Heart left ventricle (tissue), 16 donors: Measurements from ENCODE around the gene DNAJA2. TPM values are rescaled to one million over a fixed set of nuclear protein-coding genes. Genes with fewer than 3 reads are reported as not detected.
A peak's percentile ranks its signal among the peaks of the same experiment; 100 is the strongest.

ENCODE experiments used
- ATAC-seq, 4 donors: fragments of 200-7000 bp; cut with Tn5 transposase; one replicate each; pipeline ENCODE4 v1.9.1; 2020 to 2022; ENCODE audit warnings: moderate library complexity in 4 of 4, mild to moderate bottlenecking in 3 of 4, moderate number of reproducible peaks in 1 of 4
- DNase-seq, 5 donors: peaks; one replicate each; pipeline ENCODE4 v3.0.0-alpha.2; 2020
- H3K27ac ChIP-seq, 12 donors: fragments of 200-600 bp; sonication (generic) in 4 of 12; one replicate each; pipeline versions ENCODE4 v1.5.0 to v1.8.0; 2016 to 2022; ENCODE audit warnings: mild to moderate bottlenecking in 2 of 12
- H3K27me3 ChIP-seq, 9 donors: fragments of 200-600 bp; sonication (generic) in 2 of 9; one replicate each; pipeline versions ENCODE4 v1.5.1 to v1.8.0; 2016 to 2022; ENCODE audit warnings: mild to moderate bottlenecking in 3 of 9
- H3K36me3 ChIP-seq, 9 donors: fragments of 200-600 bp; sonication (generic) in 2 of 9; one replicate each; pipeline versions ENCODE4 v1.5.0 to v1.8.0; 2018 to 2022; ENCODE audit warnings: mild to moderate bottlenecking in 2 of 9
- H3K4me1 ChIP-seq, 12 donors: fragments of 200-600 bp; sonication (generic) in 4 of 12; one replicate each; pipeline versions ENCODE4 v1.5.0 to v1.8.0; 2016 to 2022; ENCODE audit warnings: mild to moderate bottlenecking in 3 of 12
- H3K4me3 ChIP-seq, 12 donors: fragments of 200-600 bp; sonication (generic) in 4 of 12; one replicate each; pipeline versions ENCODE4 v1.5.0 to v1.8.0; 2017 to 2022; ENCODE audit warnings: mild to moderate bottlenecking in 9 of 12, moderate library complexity in 4 of 12
- H3K9me3 ChIP-seq, 12 donors: fragments of 200-600 bp; sonication (generic) in 4 of 12; one replicate each; pipeline versions ENCODE4 v1.5.0 to v1.8.0; 2016 to 2022; ENCODE audit warnings: mild to moderate bottlenecking in 1 of 12
- POLR2A ChIP-seq, 2 donors: fragments of 450-650 bp; IDR thresholded peaks; one replicate each; pipeline ENCODE4 v1.6.1; 2017; ENCODE audit warnings: antibody characterized with exemption in 2 of 2, mild to moderate bottlenecking in 2 of 2, moderate library complexity in 2 of 2
- whole genome bisulfite sequencing, 4 donors: extraction: QIAGEN DNeasy Blood & Tissue Kit in 2 of 4; methylation state at CpG; one replicate each; pipeline versions ENCODE4 v1.1.5 to v1.1.7; 2013 to 2018; 5-methylcytosine and 5-hydroxymethylcytosine counted together
- intact Hi-C, 10 donors: fragments of 100-400 bp; cut with DNase I; formaldehyde crosslinking; loops; one replicate each; pipeline versions ENCODE4 v1.11.1 to v1.14.2; 2022
- polyA plus RNA-seq, 2 donors: library from polyadenylated mRNA; stranded (reverse); fragments of 200-250 nt; gene quantifications; one replicate each; pipeline ENCODE4 v1.2.3, GENCODE V29; 2013
- total RNA-seq, 9 donors: library from RNA; depleted of rRNA in 2 of 9; stranded (reverse); fragments of >200 nt in 2 of 9; fragmentation: NEBNext Ultra II Directional in 3 of 9; extraction: Animal tissue kit (Norgen Biotek cat#: 25700) in 3 of 9; gene quantifications; one replicate each; pipeline versions ENCODE4 v1.1.0 to v1.2.4, GENCODE V29; 2016 to 2023
- TF ChIP-seq, protein P1 (sequence below), 12 donors: fragments of 200-600 bp; sonication (generic) in 4 of 12; IDR thresholded peaks; one replicate each; pipeline versions ENCODE4 v1.5.0 to v1.8.0; 2018 to 2022; ENCODE audit warnings: antibody characterized with exemption in 12 of 12, mild to moderate bottlenecking in 5 of 12
- donor health status: ischemic (EF 13 %, LVEDD 7.1; RV severe dilation, severe dysfunction).
- donor health status: healthy with polysubstance abuse.
- donor health status: DM: no; HTN: yes; CAD: no.
- donor health status: DM: no; HTN: no; CAD: no.
- donor health status: ischemic (EF 25% LVEDD 6.9; RV normal size, moderate dysfunction).
- donor health status: ischemic (EF 25% LVEDD 5.7; RV mildly dilated, moderate dysfunction).
- donor health status: healthy.
- donor health status: DM: yes; HTN: yes; CAD: no.
- donor health status: ischemic (EF 35%, LVEDD 5.7; RV mildly dilated, moderate dysfunction).
- donor health status: nonischemic (EF 11% LVEDD 7.7; RV severe dilation, severe dysfunction).
- donor health status: DM: yes; HTN: yes; CAD: no.
- donor health status: PGD.
- donor health status: ischemic (EF 29% LVEDD 5.4; RV normal size, mild dysfunction).
- donor health status: nonischemic (EF 23%, LVEDD 6.1; RV moderate dilation, normal function).

The DNAJA2 gene
- total and polyA plus RNA-seq, 11 donors: 46.5 to 92.6 (median 73.0) TPM

DNA sequence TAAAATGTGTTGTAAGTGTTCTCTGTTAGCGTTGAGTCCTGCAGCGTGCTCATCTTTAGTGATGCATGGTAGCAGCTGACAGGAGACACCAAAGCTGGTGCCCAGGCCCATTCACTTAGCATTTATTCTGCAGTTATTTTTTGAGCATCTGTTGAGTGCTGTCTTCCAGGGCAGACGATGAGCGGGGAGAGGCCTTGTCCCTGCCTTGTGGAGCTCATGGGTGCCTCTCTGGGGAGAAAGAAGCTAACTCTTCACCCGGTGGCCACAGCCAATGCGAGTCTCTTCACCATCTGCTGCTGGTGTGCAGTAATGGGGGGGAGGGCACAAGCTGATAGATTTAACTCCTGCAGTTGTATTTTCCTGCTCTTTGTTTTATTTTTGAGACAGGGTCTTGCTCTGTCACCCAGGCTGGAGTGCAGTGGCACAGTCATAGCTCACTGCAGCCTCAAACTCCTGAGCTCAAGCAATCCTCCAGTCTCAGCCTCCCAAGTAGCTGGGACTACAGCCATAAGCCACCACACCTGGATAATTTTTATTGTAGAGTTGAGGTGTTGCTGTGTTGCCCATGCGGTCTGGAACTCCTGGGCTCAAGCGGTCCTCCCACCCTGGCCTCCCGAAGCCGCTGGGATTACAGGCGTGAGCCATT lies 58.8 kb downstream of the DNAJA2 start:
- Histone ChIP-seq H3K27ac (no peak overlapping the region), H3K4me3 (no peak overlapping the region), H3K9me3 (no peaks in the 10 kb centered on the region), H3K4me1 (no peaks in the 10 kb centered on the region), H3K27me3 (no peaks in the 10 kb centered on the region), H3K36me3 (peaks cover 0 to 8% (median 0%) of the 10 kb centered on the region in 9 donors)
- WGBS, 4 donors: 91 to 93% (median 92%) methylated on average over 11 of the region's 11 CpGs
- intact Hi-C loops: loop anchor here in 1 of 10 donors (10.0 kb wide), 1 partner anchor 240 kb away; no protein-coding TSS in a partner anchor
- TF ChIP-seq, protein P1, sequence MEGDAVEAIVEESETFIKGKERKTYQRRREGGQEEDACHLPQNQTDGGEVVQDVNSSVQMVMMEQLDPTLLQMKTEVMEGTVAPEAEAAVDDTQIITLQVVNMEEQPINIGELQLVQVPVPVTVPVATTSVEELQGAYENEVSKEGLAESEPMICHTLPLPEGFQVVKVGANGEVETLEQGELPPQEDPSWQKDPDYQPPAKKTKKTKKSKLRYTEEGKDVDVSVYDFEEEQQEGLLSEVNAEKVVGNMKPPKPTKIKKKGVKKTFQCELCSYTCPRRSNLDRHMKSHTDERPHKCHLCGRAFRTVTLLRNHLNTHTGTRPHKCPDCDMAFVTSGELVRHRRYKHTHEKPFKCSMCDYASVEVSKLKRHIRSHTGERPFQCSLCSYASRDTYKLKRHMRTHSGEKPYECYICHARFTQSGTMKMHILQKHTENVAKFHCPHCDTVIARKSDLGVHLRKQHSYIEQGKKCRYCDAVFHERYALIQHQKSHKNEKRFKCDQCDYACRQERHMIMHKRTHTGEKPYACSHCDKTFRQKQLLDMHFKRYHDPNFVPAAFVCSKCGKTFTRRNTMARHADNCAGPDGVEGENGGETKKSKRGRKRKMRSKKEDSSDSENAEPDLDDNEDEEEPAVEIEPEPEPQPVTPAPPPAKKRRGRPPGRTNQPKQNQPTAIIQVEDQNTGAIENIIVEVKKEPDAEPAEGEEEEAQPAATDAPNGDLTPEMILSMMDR (IDR thresholded peaks at IDR 0.05): no peak
- no peak for TF ChIP-seq POLR2A (IDR thresholded peaks at IDR 0.05)
- ATAC-seq: no peak
- DNase-seq: no peak

DNA sequence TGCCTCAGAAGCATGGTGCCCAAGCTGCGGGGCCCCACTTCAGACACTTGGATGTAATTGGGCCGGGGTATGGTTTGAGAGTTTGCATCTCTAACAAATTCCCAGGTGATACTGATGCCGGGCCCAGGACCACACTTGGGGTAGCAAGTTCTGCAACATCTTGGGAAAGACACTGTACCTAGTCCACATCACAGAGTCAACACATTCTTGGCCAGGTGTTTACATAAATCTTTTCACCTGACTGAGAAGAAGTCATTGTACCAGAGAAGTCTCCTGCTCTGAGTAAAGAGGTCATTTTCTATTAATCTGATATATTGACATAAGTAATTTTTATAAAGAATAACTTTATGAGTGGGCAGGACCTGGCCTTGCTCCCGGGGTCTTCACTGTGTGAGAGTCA lies 61.8 kb downstream of the DNAJA2 start:
- DNase-seq (no peak), ATAC-seq (no peak)
- WGBS, 4 donors: 83 to 95% (median 90%) methylated on average over 4 of the region's 4 CpGs
- Histone ChIP-seq H3K9me3 (no peaks in the 10 kb centered on the region), H3K27ac (no peak overlapping the region), H3K27me3 (no peaks in the 10 kb centered on the region), H3K4me1 (peaks cover 0 to 8% (median 0%) of the 10 kb centered on the region in 12 donors), H3K4me3 (no peak overlapping the region), H3K36me3 (peaks cover 0 to 8% (median 0%) of the 10 kb centered on the region in 9 donors)
- intact Hi-C loops: loop anchor here in 1 of 10 donors (10.0 kb wide), 1 partner anchor 237 kb away; no protein-coding TSS in a partner anchor
- TF ChIP-seq POLR2A (IDR thresholded peaks at IDR 0.05): no peak
- TF ChIP-seq, protein P1 (IDR thresholded peaks at IDR 0.05): no peak

DNA sequence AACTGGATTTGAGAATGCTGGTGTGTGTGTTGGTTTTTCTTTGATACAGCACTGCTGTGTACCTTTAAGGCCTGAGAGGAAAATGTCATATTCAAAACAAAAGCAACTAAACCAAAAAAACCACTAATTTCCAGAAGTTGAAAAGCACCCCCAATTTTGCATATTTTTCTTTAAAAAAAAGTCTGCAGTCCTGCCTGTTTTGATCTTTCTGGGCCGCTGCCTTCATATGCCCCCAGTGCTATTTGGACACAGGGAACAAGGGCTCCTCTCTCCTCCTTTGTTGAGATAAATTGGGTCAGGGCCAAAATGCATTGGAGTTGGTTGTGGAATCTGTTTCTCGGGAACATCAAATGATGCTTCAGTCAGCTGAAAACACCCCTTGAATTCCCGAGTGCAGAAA lies 62.4 kb downstream of the DNAJA2 start:
- TF ChIP-seq, protein P1 (IDR thresholded peaks at IDR 0.05): no peak
- TF ChIP-seq POLR2A (IDR thresholded peaks at IDR 0.05): no peak
- H3K27me3 ChIP-seq: no peaks in the 10 kb centered on the region
- WGBS, 4 donors: 57 to 71% (median 66%) methylated on average over 3 of the region's 3 CpGs
- H3K27ac ChIP-seq: no peak overlapping the region
- H3K36me3 ChIP-seq: peaks cover 0 to 8% (median 0%) of the 10 kb centered on the region in 9 donors
- intact Hi-C loops: loop anchor here in 1 of 10 donors (10.0 kb wide), 1 partner anchor 236 kb away; no protein-coding TSS in a partner anchor
- no peaks in the 10 kb centered on the region for H3K9me3 ChIP-seq
- DNase-seq (no peak), ATAC-seq (no peak)
- no peak overlapping the region for H3K4me3 ChIP-seq
- peaks cover 0 to 8% (median 0%) of the 10 kb centered on the region in 12 donors for H3K4me1 ChIP-seq

DNA sequence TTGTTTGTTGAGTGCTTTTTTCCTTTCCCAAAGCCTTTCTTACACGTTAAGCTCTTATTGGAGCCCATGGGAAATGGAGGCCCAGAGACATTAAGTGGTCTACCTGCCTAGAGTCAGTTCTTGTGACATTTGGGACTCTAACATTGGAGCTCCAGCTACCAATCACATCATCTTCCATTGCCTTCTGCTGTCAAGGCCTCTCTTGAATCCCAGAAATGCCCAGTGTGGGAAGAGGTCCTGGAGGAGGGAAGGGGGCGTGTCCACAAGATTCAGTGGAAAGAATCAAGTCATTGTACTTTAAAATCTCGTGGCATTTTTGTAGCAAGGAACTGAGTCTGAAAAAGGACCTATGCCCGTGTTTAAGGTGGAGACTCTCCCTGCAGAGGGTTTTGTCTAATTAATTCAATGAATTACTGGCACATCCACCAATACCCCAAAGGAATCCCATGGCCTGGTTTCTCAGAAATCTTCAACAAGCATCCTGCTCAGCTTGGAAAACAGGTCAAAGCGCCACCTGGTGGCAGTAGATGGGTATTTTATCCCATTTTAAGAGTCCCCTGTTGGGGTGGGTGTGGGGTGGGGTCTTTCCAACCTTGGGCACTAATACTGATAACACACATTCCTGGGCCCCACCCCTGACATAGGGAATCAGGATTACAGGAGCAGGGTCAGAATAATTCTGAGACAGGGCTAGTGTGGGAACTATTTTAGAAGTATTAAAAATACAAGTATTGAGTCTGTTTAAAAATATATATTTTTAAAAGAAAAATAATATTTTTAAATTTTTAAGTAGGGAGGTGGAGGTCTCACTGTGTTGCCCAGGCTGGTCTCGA lies 64.7 kb downstream of the DNAJA2 start:
- Histone ChIP-seq H3K4me1 (peaks cover 0 to 8% (median 0%) of the 10 kb centered on the region in 12 donors), H3K27ac (no peak overlapping the region), H3K27me3 (no peaks in the 10 kb centered on the region), H3K4me3 (no peak overlapping the region), H3K36me3 (peaks cover 0 to 8% (median 0%) of the 10 kb centered on the region in 9 donors), H3K9me3 (no peaks in the 10 kb centered on the region)
- 49 to 53% (median 51%) methylated on average over 6 of the region's 6 CpGs for WGBS, 4 donors
- TF ChIP-seq, protein P1 (IDR thresholded peaks at IDR 0.05): peak; percentile 65 to 81 (median 77)
- TF ChIP-seq POLR2A (IDR thresholded peaks at IDR 0.05): no peak
- DNase-seq: peak in 2 of 5 donors; percentile 34 to 36
- peak in 2 of 4 donors; percentile 53 to 65 for ATAC-seq
- intact Hi-C loops: loop anchor here (1.0 to 10.0 kb wide), 6 partner anchors 53 to 241 kb away; no protein-coding TSS in a partner anchor
